Measurements from ENCODE around the gene ARHGAP11A.
"Not testable (repeated sequence)": the region's sequence is repeated elsewhere in the genome, so short reads cannot be mapped to it uniquely, and the experiment has no call there.

DNA sequence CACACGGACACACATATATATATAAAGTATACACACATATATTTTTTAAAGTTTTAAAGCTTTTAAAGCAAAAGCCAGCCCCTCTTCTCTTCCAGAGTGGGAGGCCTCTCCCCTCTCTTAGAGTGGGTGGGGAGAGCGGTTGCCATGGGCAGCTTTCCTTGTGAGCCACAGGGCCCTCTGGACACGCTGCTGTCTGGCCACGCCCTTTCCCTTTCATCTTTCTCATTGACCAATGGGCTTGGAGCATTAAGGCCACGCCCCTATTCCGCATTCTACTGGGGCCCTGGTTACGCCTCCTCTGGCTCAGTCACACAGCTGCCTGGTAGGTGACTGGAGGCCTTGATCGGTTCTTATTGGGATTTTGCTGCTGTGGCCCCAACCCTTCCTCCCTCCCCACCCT is 22.2 kb upstream of the ARHGAP11A start, which contains the start of gene GOLGA8N:
- TF ChIP-seq YY1 (IDR thresholded peaks at IDR 0.05); GABPA (IDR thresholded peaks at IDR 0.05 in 1 of 2, conservative IDR thresholded peaks at IDR 0.05 in 1 of 2); RAD21 (IDR thresholded peaks at IDR 0.05); FOXA2 (IDR thresholded peaks at IDR 0.05); FOXA1 (IDR thresholded peaks at IDR 0.05); REST (IDR thresholded peaks at IDR 0.05); RXRA (IDR thresholded peaks at IDR 0.05); TAF1 (conservative IDR thresholded peaks at IDR 0.05); SP1 (IDR thresholded peaks at IDR 0.05); EGR1 (IDR thresholded peaks at IDR 0.05; ENCODE audit: low read depth in 2 of 2): not testable (repeated sequence)
- TF ChIP-seq, protein P1, sequence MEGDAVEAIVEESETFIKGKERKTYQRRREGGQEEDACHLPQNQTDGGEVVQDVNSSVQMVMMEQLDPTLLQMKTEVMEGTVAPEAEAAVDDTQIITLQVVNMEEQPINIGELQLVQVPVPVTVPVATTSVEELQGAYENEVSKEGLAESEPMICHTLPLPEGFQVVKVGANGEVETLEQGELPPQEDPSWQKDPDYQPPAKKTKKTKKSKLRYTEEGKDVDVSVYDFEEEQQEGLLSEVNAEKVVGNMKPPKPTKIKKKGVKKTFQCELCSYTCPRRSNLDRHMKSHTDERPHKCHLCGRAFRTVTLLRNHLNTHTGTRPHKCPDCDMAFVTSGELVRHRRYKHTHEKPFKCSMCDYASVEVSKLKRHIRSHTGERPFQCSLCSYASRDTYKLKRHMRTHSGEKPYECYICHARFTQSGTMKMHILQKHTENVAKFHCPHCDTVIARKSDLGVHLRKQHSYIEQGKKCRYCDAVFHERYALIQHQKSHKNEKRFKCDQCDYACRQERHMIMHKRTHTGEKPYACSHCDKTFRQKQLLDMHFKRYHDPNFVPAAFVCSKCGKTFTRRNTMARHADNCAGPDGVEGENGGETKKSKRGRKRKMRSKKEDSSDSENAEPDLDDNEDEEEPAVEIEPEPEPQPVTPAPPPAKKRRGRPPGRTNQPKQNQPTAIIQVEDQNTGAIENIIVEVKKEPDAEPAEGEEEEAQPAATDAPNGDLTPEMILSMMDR (IDR thresholded peaks at IDR 0.05; ENCODE audit: low read depth, low read length, missing input control): not testable (repeated sequence)
- TF ChIP-seq, protein P2, sequence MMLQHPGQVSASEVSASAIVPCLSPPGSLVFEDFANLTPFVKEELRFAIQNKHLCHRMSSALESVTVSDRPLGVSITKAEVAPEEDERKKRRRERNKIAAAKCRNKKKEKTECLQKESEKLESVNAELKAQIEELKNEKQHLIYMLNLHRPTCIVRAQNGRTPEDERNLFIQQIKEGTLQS (IDR thresholded peaks at IDR 0.05): not testable (repeated sequence)
- TF ChIP-seq, protein P3, sequence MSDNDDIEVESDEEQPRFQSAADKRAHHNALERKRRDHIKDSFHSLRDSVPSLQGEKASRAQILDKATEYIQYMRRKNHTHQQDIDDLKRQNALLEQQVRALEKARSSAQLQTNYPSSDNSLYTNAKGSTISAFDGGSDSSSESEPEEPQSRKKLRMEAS (IDR thresholded peaks at IDR 0.05): not testable (repeated sequence)
